GM23248 (cell line): Measurements from ENCODE around the gene CAMKK1. TPM values are rescaled to one million over a fixed set of nuclear protein-coding genes. Genes with fewer than 3 reads are reported as not detected.

Experiments
- DNase-seq: peaks from one replicate; pipeline ENCODE4 v3.0.0-alpha.2; 2015
- H2AFZ ChIP-seq: fragments of 200-600 bp; sonication (generic); 2 replicates; pipeline ENCODE4 v1.6.1; 2016; ENCODE audit warnings: antibody characterized with exemption
- H3F3A ChIP-seq: fragments of 200-600 bp; sonication (generic); 2 replicates; pipeline ENCODE4 v1.6.1; 2016; ENCODE audit warnings: mild to moderate bottlenecking, antibody characterized with exemption, mixed run types; ENCODE audit not compliant: insufficient read depth
- H3K27ac ChIP-seq: fragments of 200-600 bp; sonication (generic); 2 replicates; pipeline ENCODE4 v1.5.1; 2016; ENCODE audit warnings: mild to moderate bottlenecking
- H3K27me3 ChIP-seq: fragments of 200-600 bp; sonication (generic); replicated peaks from 2 replicates; pipeline ENCODE4 v1.6.1; 2016; ENCODE audit warnings: mild to moderate bottlenecking; ENCODE audit not compliant: insufficient read depth
- H3K36me3 ChIP-seq: fragments of 200-600 bp; sonication (generic); 2 replicates; pipeline ENCODE4 v1.6.1; 2016; ENCODE audit warnings: low read depth, mild to moderate bottlenecking
- H3K4me1 ChIP-seq: fragments of 200-600 bp; sonication (generic); 2 replicates; pipeline ENCODE4 v1.6.1; 2016; ENCODE audit warnings: mild to moderate bottlenecking; ENCODE audit not compliant: insufficient read depth
- H3K4me2 ChIP-seq: fragments of 200-600 bp; sonication (generic); one replicate; pipeline ENCODE4 v1.6.1; 2016; ENCODE audit warnings: mild to moderate bottlenecking; ENCODE audit not compliant: unreplicated experiment
- H3K4me3 ChIP-seq: fragments of 200-600 bp; sonication (generic); 2 replicates; pipeline ENCODE4 v1.5.1; 2016; ENCODE audit warnings: mild to moderate bottlenecking
- H3K79me2 ChIP-seq: fragments of 200-600 bp; sonication (generic); 2 replicates; pipeline ENCODE4 v1.6.1; 2016; ENCODE audit warnings: mild to moderate bottlenecking; ENCODE audit not compliant: insufficient read depth
- H3K9ac ChIP-seq: fragments of 200-600 bp; sonication (generic); 2 replicates; pipeline ENCODE4 v1.6.1; 2016; ENCODE audit warnings: mild to moderate bottlenecking
- H3K9me2 ChIP-seq: fragments of 200-600 bp; sonication (generic); 2 replicates; pipeline ENCODE4 v1.6.1; 2016; ENCODE audit warnings: mixed run types, mild to moderate bottlenecking, moderate library complexity; ENCODE audit not compliant: insufficient read depth
- H3K9me3 ChIP-seq: fragments of 200-600 bp; sonication (generic); one replicate; pipeline ENCODE4 v1.6.1; 2017; ENCODE audit warnings: low read depth
- H4K20me1 ChIP-seq: fragments of 200-600 bp; sonication (generic); 2 replicates; pipeline ENCODE4 v1.6.0; 2016; ENCODE audit not compliant: insufficient read depth
- EZH2 ChIP-seq: fragments of 200-600 bp; sonication (generic); IDR thresholded peaks from 2 replicates; pipeline ENCODE4 v1.6.1; 2018; ENCODE audit warnings: antibody characterized with exemption, mild to moderate bottlenecking; ENCODE audit not compliant: insufficient read depth, poor library complexity, severe bottlenecking
- EZH2phosphoT487 ChIP-seq: fragments of 200-600 bp; sonication (generic); IDR thresholded peaks from 2 replicates; pipeline ENCODE4 v1.6.1; 2018; ENCODE audit warnings: antibody characterized with exemption, moderate library complexity, mild to moderate bottlenecking, low read depth; ENCODE audit not compliant: insufficient read depth
- WGBS, 2 experiments: methylation state at CpG; one replicate each; pipeline ENCODE4 v1.1.6; 2015 to 2017; ENCODE audit warnings: low lambda C conversion rate in 2 of 2, low coverage in 1 of 2; ENCODE audit errors: missing lambda C conversion rate in 2 of 2; 5-methylcytosine and 5-hydroxymethylcytosine counted together
- in situ Hi-C: fragments of 300-500 bp; cut with MboI; formaldehyde crosslinking; loops from 2 replicates; pipeline ENCODE4 v1.15.0; 2020
- polyA plus RNA-seq: library from polyadenylated mRNA; unstranded; fragments of >200 nt; fragmentation: Nextera tagmentation; extraction: Ambion mirVana; gene quantifications from 2 replicates; pipeline ENCODE4 v1.2.1, GENCODE V29; 2016
- total RNA-seq: library from RNA; depleted of rRNA; stranded (reverse); fragments of >200 nt; shearing (Covaris generic); gene quantifications from 2 replicates; pipeline ENCODE4 v1.2.3, GENCODE V29; 2014

Gene CAMKK1
- total and polyA plus RNA-seq, 2 experiments from 2014 or later = 4.0 to 4.5 TPM

DNA sequence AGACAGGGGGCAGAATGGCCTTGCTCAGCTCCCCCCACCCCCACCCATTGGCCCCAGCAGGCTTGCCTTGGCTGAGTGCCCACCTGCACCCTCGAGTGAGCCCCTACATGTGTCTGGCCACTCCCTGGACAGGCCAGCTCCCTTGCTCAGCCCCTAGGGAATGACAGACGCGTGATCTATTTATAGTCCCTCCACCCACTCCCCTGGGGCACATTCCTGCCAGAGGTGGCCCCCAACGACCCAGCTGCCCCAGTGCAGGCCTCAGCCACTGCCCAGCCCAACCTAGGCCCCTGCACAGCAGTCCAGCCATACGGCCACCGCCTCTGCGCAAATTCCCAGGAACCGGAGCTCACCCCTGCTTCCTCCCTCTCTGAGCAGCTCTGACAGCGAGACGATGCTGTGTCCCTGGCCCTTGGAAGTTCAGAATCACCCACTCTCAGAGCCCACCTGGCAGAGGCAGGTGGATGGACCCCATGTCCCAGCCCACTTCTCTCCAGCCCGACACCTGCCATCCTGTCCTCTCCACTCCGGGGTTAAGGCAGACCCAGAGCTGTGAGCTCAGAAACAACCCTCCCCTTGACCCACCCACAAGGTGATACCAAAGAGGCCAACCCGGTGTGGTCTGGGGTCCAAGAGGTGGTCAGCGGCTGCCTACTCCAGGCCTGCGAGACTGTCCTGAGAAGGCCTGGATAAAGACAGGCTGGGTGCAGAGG lies 34.9 kb upstream of the CAMKK1 start:
- no peak for DNase-seq
- H3K4me3 ChIP-seq = no peak overlapping the region
- no peaks in the 10 kb centered on the region for H3K27me3 ChIP-seq
- H3K27ac ChIP-seq = no peak overlapping the region
- no peak overlapping the region for H2AFZ ChIP-seq
- no peaks in the 10 kb centered on the region for H3K36me3 ChIP-seq
- no peaks in the 10 kb centered on the region for H3K9me2 ChIP-seq
- no peak overlapping the region for H3K9ac ChIP-seq
- WGBS, 2 experiments = 75 to 81% methylated on average over 14 to 15 of the region's 15 CpGs
- TF ChIP-seq EZH2 = no peak
- H3K9me3 ChIP-seq = no peaks in the 10 kb centered on the region
- H3K79me2 ChIP-seq = no peaks in the 10 kb centered on the region
- H3K4me2 ChIP-seq = no peak overlapping the region
- no peaks in the 10 kb centered on the region for H3K4me1 ChIP-seq
- in situ Hi-C loops = no loop called here
- no peaks in the 10 kb centered on the region for H4K20me1 ChIP-seq
- H3F3A ChIP-seq = no peaks in the 10 kb centered on the region

DNA sequence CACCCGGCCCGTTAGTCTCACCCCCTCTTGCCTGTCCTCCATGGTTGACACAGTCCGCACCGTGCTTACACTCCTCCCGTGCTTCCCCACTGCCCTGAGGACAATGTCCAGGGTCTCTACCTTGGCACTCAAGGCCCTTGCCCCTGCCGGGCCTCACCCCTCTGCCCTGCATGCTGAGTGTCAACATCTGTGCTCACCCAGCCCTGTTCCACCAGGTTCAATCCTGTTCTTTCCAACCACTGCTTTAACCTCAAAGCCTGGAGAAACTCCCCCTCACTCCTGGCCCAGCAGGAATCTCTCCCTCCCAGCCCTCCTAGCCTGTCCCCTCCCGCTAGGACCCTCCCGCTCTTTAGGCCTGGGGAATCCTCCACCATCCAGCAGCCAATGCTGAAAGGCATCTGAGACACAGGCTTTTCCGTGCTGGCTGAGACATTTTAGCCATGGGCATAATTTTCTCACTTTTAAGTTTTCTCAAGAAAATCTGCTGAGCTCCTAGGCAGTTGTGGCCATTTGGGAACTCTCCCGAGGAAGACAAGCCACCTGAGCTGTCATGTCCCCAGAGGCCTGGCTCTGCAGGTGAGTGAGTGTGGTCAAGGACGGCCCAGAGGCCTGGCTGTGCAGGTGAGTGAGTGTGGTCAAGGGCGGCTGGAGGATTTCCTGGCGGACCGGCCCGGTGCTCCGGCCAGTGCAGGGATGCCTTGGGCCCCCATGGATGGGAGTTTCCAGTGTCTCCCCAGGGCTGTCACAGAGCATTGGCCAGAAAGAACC lies 34.2 kb upstream of the CAMKK1 start:
- H3K79me2 ChIP-seq = no peaks in the 10 kb centered on the region
- H3F3A ChIP-seq = no peaks in the 10 kb centered on the region
- 83 to 85% methylated on average over 16 of the region's 16 CpGs for WGBS, 2 experiments
- H3K27me3 ChIP-seq = no peaks in the 10 kb centered on the region
- in situ Hi-C loops = no loop called here
- H3K4me3 ChIP-seq = no peak overlapping the region
- no peak for DNase-seq
- H3K9me3 ChIP-seq = no peaks in the 10 kb centered on the region
- TF ChIP-seq EZH2phosphoT487 (no peak), EZH2 (no peak)
- H2AFZ ChIP-seq = no peak overlapping the region
- H3K9me2 ChIP-seq = no peaks in the 10 kb centered on the region
- no peak overlapping the region for H3K9ac ChIP-seq
- H4K20me1 ChIP-seq = no peaks in the 10 kb centered on the region
- no peak overlapping the region for H3K27ac ChIP-seq
- H3K4me2 ChIP-seq = no peak overlapping the region
- no peaks in the 10 kb centered on the region for H3K36me3 ChIP-seq
- H3K4me1 ChIP-seq = no peaks in the 10 kb centered on the region

DNA sequence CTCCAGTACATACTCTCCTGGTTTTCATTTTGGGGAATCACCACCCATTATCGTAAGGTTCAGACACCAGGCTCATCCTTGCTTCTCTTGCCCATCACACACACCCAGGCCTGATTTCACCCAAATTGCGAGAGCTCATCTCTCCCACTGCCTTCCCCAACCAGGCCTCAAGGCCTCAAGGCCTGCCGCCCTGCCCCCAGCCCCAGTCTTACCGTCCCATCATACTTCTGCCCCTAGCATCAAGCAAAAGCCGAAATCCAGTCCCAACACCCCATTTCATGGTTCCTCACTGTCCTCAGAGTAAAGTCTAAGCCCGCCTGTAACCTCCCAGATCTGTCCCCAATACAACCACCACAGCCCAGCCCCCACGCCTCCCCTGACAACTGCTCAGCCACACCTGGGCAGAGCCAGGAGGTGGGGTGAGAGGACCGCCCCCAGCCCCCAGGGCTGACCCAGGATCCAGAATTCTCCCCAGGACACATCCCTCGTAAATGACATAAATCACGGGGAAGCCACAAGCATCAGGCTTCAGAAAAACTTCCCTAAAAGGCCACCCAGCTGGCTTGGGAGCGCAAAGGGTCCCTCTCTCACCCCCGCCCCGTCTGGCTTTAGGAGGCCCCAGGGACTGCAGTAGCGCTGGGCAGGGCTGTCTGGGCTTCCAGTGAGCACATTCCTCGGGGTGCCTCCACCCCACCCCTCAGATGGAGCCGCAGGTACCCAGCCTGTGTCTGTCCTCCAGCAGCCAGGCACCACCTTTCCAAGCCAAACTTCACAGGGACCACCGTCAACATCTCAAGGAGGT lies 33.0 kb upstream of the CAMKK1 start:
- no peak for DNase-seq
- Histone ChIP-seq H3K79me2 (no peaks in the 10 kb centered on the region), H3K36me3 (no peaks in the 10 kb centered on the region), H3K4me1 (no peaks in the 10 kb centered on the region), H4K20me1 (no peaks in the 10 kb centered on the region), H2AFZ (no peak overlapping the region), H3K4me2 (no peak overlapping the region), H3K9ac (no peak overlapping the region), H3K9me2 (no peaks in the 10 kb centered on the region), H3F3A (no peaks in the 10 kb centered on the region), H3K27ac (no peak overlapping the region), H3K27me3 (no peaks in the 10 kb centered on the region), H3K9me3 (no peaks in the 10 kb centered on the region), H3K4me3 (no peak overlapping the region)
- in situ Hi-C loops = no loop called here
- TF ChIP-seq EZH2 = no peak
- TF ChIP-seq EZH2phosphoT487 = no peak
- WGBS, 2 experiments = 80 to 82% methylated on average over 17 of the region's 17 CpGs

- in situ Hi-C loops = no loop called here
- Histone ChIP-seq H3K27me3 (no peaks in the 10 kb centered on the region), H3K4me1 (no peaks in the 10 kb centered on the region), H3K9me3 (no peaks in the 10 kb centered on the region), H2AFZ (no peak overlapping the region), H3K79me2 (no peaks in the 10 kb centered on the region), H3K36me3 (no peaks in the 10 kb centered on the region), H4K20me1 (no peaks in the 10 kb centered on the region), H3K4me2 (no peak overlapping the region), H3K9ac (no peak overlapping the region), H3K4me3 (no peak overlapping the region), H3K9me2 (no peaks in the 10 kb centered on the region), H3F3A (no peaks in the 10 kb centered on the region), H3K27ac (no peak overlapping the region)
- 70 to 73% methylated on average over 24 to 37 of the region's 40 CpGs for WGBS, 2 experiments
- TF ChIP-seq EZH2 (no peak), EZH2phosphoT487 (no peak)
- no peak for DNase-seq
Measured at GRCh38 chr17:3924512-3925350, 31.9 kb upstream of the CAMKK1 start.
